Measurements from ENCODE around the gene C16orf90.

DNA sequence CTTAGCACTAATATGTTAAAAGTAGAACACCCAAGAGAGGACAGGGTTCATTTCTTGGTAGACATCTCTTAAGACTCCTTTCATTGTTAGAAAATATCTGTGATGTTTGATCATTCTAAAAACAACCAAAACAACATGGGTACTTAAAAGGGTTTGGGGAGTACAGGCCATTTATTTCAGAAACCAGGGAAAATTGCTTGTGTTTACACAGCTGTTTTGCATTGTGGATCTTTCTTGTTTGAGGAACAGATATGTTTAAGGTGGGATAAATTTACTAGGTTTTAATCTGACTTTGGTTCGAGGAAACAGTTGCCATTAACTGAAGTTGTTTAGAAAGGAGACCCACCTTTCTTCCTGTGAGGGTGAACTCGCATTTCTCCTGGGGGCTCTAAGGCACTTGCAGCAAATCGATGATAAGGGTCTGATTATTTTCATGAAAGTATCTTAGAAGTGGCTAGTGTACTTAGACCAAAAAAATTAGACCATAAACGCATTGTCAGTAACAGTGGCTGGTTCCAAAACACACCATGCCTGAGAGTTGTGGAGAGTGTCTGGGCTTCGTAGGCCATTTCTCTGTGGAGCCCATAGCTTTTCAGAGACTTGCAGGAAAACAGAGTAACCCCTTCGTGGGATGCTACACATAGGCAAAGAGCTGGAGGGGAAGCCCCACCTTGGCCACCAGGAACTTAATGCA is 23.1 kb upstream of the C16orf90 start:
- no peak for TF ChIP-seq POLR2A (IDR thresholded peaks at IDR 0.05)
- TF ChIP-seq, protein P1, sequence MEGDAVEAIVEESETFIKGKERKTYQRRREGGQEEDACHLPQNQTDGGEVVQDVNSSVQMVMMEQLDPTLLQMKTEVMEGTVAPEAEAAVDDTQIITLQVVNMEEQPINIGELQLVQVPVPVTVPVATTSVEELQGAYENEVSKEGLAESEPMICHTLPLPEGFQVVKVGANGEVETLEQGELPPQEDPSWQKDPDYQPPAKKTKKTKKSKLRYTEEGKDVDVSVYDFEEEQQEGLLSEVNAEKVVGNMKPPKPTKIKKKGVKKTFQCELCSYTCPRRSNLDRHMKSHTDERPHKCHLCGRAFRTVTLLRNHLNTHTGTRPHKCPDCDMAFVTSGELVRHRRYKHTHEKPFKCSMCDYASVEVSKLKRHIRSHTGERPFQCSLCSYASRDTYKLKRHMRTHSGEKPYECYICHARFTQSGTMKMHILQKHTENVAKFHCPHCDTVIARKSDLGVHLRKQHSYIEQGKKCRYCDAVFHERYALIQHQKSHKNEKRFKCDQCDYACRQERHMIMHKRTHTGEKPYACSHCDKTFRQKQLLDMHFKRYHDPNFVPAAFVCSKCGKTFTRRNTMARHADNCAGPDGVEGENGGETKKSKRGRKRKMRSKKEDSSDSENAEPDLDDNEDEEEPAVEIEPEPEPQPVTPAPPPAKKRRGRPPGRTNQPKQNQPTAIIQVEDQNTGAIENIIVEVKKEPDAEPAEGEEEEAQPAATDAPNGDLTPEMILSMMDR (IDR thresholded peaks at IDR 0.05), result no peak
